SK-N-SH treated with all-trans-retinoic acid at 6 μM for 48 hours (cell line): Measurements from ENCODE around the gene TLR10.

ENCODE experiments used
- ATAC-seq: fragments of 200-7000 bp; cut with Tn5 transposase; 3 replicates; pipeline ENCODE4 v1.9.1; 2020; ENCODE audit warnings: mild to moderate bottlenecking, moderate library complexity
- ARNTL ChIP-seq: fragments of 450-650 bp; formaldehyde crosslinking; IDR thresholded peaks from 2 replicates; pipeline ENCODE4 v1.5.0; 2020; ENCODE audit warnings: low read depth, mild to moderate bottlenecking, moderate library complexity, borderline replicate concordance
- BACH2 ChIP-seq: fragments of 250-450 bp; sonication (Bioruptor Pico); IDR thresholded peaks from 2 replicates; pipeline ENCODE4 v1.9.0; 2021; ENCODE audit warnings: mild to moderate bottlenecking, borderline replicate concordance
- CREB5 ChIP-seq: fragments of 250-450 bp; sonication (Bioruptor Pico); IDR thresholded peaks from 2 replicates; pipeline ENCODE4 v1.5.1; 2020; ENCODE audit warnings: low read depth, mild to moderate bottlenecking, moderate library complexity
- CSDC2 ChIP-seq: fragments of 250-450 bp; sonication (Bioruptor Pico); IDR thresholded peaks from 2 replicates; pipeline ENCODE4 v1.5.0; 2020; ENCODE audit warnings: mild to moderate bottlenecking, moderate library complexity
- CSRNP3 ChIP-seq: fragments of 250-450 bp; sonication (Bioruptor Pico); IDR thresholded peaks from 2 replicates; pipeline ENCODE4 v1.5.1; 2021; ENCODE audit warnings: mild to moderate bottlenecking, moderate library complexity
- ESRRG ChIP-seq: fragments of 250-450 bp; sonication (Bioruptor Pico); IDR thresholded peaks from 2 replicates; pipeline ENCODE4 v1.6.1; 2021; ENCODE audit warnings: mild to moderate bottlenecking
- GLIS3 ChIP-seq: fragments of 250-450 bp; sonication (Bioruptor Pico); IDR thresholded peaks from 2 replicates; pipeline ENCODE4 v1.5.0; 2020; ENCODE audit warnings: mild to moderate bottlenecking, moderate library complexity
- ISL1 ChIP-seq: fragments of 250-450 bp; sonication (Bioruptor Pico); IDR thresholded peaks from 2 replicates; pipeline ENCODE4 v2.1.2; 2022; ENCODE audit warnings: mild to moderate bottlenecking, moderate library complexity
- OSR1 ChIP-seq: fragments of 250-450 bp; sonication (Bioruptor Pico); IDR thresholded peaks from 2 replicates; pipeline ENCODE4 v1.8.0; 2022; ENCODE audit warnings: moderate library complexity, mild to moderate bottlenecking, inconsistent platforms
- PATZ1 ChIP-seq: fragments of 250-450 bp; sonication (Bioruptor Pico); IDR thresholded peaks from 2 replicates; pipeline ENCODE4 v1.8.0; 2020; ENCODE audit warnings: mild to moderate bottlenecking, moderate library complexity, borderline replicate concordance
- POU6F1 ChIP-seq: fragments of 250-450 bp; sonication (Bioruptor Pico); IDR thresholded peaks from 2 replicates; pipeline ENCODE4 v1.8.0; 2021; ENCODE audit warnings: low read depth, mild to moderate bottlenecking, moderate library complexity, borderline replicate concordance
- PPARA ChIP-seq: fragments of 250-450 bp; sonication (Bioruptor Pico); IDR thresholded peaks from 2 replicates; pipeline ENCODE4 v1.5.0; 2020; ENCODE audit warnings: mild to moderate bottlenecking, borderline replicate concordance
- RARB ChIP-seq: fragments of 250-450 bp; sonication (Bioruptor Pico); IDR thresholded peaks from 2 replicates; pipeline ENCODE4 v1.8.0; 2021; ENCODE audit warnings: mild to moderate bottlenecking, moderate library complexity
- SNAI2 ChIP-seq: fragments of 250-450 bp; sonication (Bioruptor Pico); IDR thresholded peaks from 2 replicates; pipeline ENCODE4 v1.5.0; 2020; ENCODE audit warnings: mild to moderate bottlenecking, moderate library complexity
- TCF4 ChIP-seq: fragments of 250-450 bp; sonication (Bioruptor Pico); IDR thresholded peaks from 2 replicates; pipeline ENCODE4 v1.8.0; 2021; ENCODE audit warnings: mild to moderate bottlenecking, moderate library complexity, borderline replicate concordance
- TOX ChIP-seq: fragments of 250-450 bp; sonication (Bioruptor Pico); IDR thresholded peaks from 2 replicates; pipeline ENCODE4 v1.8.0; 2021; ENCODE audit warnings: mild to moderate bottlenecking, moderate library complexity, borderline replicate concordance
- TSHZ2 ChIP-seq: fragments of 250-450 bp; sonication (Bioruptor Pico); IDR thresholded peaks from 2 replicates; pipeline ENCODE4 v1.5.0; 2020; ENCODE audit warnings: mild to moderate bottlenecking, moderate library complexity
- ZC3H10 ChIP-seq: fragments of 250-450 bp; sonication (Bioruptor Pico); IDR thresholded peaks from 2 replicates; pipeline ENCODE4 v1.5.1; 2021; ENCODE audit warnings: mild to moderate bottlenecking, moderate library complexity
- ZFP30 ChIP-seq: fragments of 450-650 bp; formaldehyde crosslinking; IDR thresholded peaks from 2 replicates; pipeline ENCODE4 v1.5.0; 2022; ENCODE audit warnings: mild to moderate bottlenecking, moderate library complexity
- ZNF565 ChIP-seq: fragments of 450-650 bp; formaldehyde crosslinking; conservative IDR thresholded peaks from 2 replicates; pipeline ENCODE4 v1.5.0; 2020; ENCODE audit warnings: low read depth, mild to moderate bottlenecking, moderate library complexity
- ZNF70 ChIP-seq: fragments of 450-650 bp; formaldehyde crosslinking; IDR thresholded peaks from 2 replicates; pipeline ENCODE4 v1.5.0; 2020; ENCODE audit warnings: mild to moderate bottlenecking, moderate library complexity
- ZNF8 ChIP-seq: fragments of 450-650 bp; formaldehyde crosslinking; IDR thresholded peaks from 2 replicates; pipeline ENCODE4 v1.5.0; 2020; ENCODE audit warnings: mild to moderate bottlenecking, moderate library complexity

Gene TLR10

GRCh38 chr4:38730493-38730829 is 52.3 kb downstream of the TLR10 start:
- no peak for ATAC-seq
- no peak for TF ChIP-seq CREB5
- no peak for TF ChIP-seq POU6F1
- no peak for TF ChIP-seq BACH2 (CRISPR knock-in tag)
- TF ChIP-seq PPARA (CRISPR knock-in tag), result no peak
- no peak for TF ChIP-seq ARNTL
- TF ChIP-seq CSRNP3, result no peak
- TF ChIP-seq CSDC2 (CRISPR knock-in tag), result no peak
- TF ChIP-seq OSR1 (CRISPR knock-in tag), result no peak
- TF ChIP-seq ZNF8 (CRISPR knock-in tag), result no peak
- no peak for TF ChIP-seq ESRRG (CRISPR knock-in tag)
- no peak for TF ChIP-seq ISL1 (CRISPR knock-in tag)
- TF ChIP-seq ZC3H10, result no peak
- TF ChIP-seq SNAI2 (CRISPR knock-in tag), result no peak

GRCh38 chr4:38728631-38729141 is 54.1 kb downstream of the TLR10 start:
- no peak for TF ChIP-seq ZNF8 (CRISPR knock-in tag)
- TF ChIP-seq TCF4, result no peak
- TF ChIP-seq, all 23 proteins: peak for 0
- no peak for ATAC-seq

GRCh38 chr4:38724475-38724808 is 58.3 kb downstream of the TLR10 start:
- no peak for TF ChIP-seq ISL1 (CRISPR knock-in tag)
- TF ChIP-seq TOX (CRISPR knock-in tag), result no peak
- no peak for ATAC-seq

- no peak for TF ChIP-seq ZNF8 (CRISPR knock-in tag)
- no peak for TF ChIP-seq ESRRG (CRISPR knock-in tag)
- no peak for TF ChIP-seq CSDC2 (CRISPR knock-in tag)
- TF ChIP-seq GLIS3 (CRISPR knock-in tag), result no peak
- no peak for TF ChIP-seq ZNF565 (CRISPR knock-in tag)
- TF ChIP-seq SNAI2 (CRISPR knock-in tag), result no peak
- no peak for TF ChIP-seq PATZ1 (CRISPR knock-in tag)
- TF ChIP-seq ZC3H10, result no peak
- no peak for TF ChIP-seq TSHZ2 (CRISPR knock-in tag)
- no peak for TF ChIP-seq ZFP30 (CRISPR knock-in tag)
- TF ChIP-seq POU6F1, result no peak
- TF ChIP-seq ISL1 (CRISPR knock-in tag), result no peak
- no peak for TF ChIP-seq ZNF70 (CRISPR knock-in tag)
- TF ChIP-seq RARB, result no peak
- TF ChIP-seq ARNTL, result no peak
- no peak for TF ChIP-seq PPARA (CRISPR knock-in tag)
- TF ChIP-seq BACH2 (CRISPR knock-in tag), result no peak
- TF ChIP-seq TCF4, result no peak
- ATAC-seq, result no peak; the same call in 2 of the 3 replicates
Measured at GRCh38 chr4:38723726-38724474, 58.9 kb downstream of the TLR10 start.
